ENCODE data around the gene RPA1. TPM values are rescaled to one million over a fixed set of nuclear protein-coding genes. Genes with fewer than 3 reads are reported as not detected.

The RPA1 gene
- total RNA-seq, 4 donors from 2014 or later = 22.9 to 30.8 (median 29.2) TPM

GRCh38 chr17:1898332-1898731 lies 68.5 kb downstream of the RPA1 start:
- H3K9me3 ChIP-seq = no peaks in the 10 kb centered on the region
- H3K4me1 ChIP-seq = no peaks in the 10 kb centered on the region
- no peak for DNase-seq (ENCODE audit: extremely low spot score)
- H3K36me3 ChIP-seq = peaks cover 17 to 60% (median 56%) of the 10 kb centered on the region in 4 donors
- H3K27ac ChIP-seq (replicated peaks in 1 of 4) = no peak overlapping the region
- 95% methylated on average over 15 of the region's 17 CpGs for WGBS
- no peaks in the 10 kb centered on the region for H3K27me3 ChIP-seq
- intact Hi-C loops (cut with DNase I) = no loop called here
- no peak overlapping the region for H3K4me3 ChIP-seq
- no peak for TF ChIP-seq EP300 (IDR thresholded peaks at IDR 0.05)
- no peak for TF ChIP-seq POLR2AphosphoS5 (IDR thresholded peaks at IDR 0.05)
- no peak for TF ChIP-seq POLR2A (IDR thresholded peaks at IDR 0.05; ENCODE audit: low read depth)
- TF ChIP-seq, protein P1, sequence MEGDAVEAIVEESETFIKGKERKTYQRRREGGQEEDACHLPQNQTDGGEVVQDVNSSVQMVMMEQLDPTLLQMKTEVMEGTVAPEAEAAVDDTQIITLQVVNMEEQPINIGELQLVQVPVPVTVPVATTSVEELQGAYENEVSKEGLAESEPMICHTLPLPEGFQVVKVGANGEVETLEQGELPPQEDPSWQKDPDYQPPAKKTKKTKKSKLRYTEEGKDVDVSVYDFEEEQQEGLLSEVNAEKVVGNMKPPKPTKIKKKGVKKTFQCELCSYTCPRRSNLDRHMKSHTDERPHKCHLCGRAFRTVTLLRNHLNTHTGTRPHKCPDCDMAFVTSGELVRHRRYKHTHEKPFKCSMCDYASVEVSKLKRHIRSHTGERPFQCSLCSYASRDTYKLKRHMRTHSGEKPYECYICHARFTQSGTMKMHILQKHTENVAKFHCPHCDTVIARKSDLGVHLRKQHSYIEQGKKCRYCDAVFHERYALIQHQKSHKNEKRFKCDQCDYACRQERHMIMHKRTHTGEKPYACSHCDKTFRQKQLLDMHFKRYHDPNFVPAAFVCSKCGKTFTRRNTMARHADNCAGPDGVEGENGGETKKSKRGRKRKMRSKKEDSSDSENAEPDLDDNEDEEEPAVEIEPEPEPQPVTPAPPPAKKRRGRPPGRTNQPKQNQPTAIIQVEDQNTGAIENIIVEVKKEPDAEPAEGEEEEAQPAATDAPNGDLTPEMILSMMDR (IDR thresholded peaks at IDR 0.05) = no peak

GRCh38 chr17:1898872-1899271 lies 69.1 kb downstream of the RPA1 start:
- WGBS = 88% methylated on average over 12 of the region's 12 CpGs

DNA sequence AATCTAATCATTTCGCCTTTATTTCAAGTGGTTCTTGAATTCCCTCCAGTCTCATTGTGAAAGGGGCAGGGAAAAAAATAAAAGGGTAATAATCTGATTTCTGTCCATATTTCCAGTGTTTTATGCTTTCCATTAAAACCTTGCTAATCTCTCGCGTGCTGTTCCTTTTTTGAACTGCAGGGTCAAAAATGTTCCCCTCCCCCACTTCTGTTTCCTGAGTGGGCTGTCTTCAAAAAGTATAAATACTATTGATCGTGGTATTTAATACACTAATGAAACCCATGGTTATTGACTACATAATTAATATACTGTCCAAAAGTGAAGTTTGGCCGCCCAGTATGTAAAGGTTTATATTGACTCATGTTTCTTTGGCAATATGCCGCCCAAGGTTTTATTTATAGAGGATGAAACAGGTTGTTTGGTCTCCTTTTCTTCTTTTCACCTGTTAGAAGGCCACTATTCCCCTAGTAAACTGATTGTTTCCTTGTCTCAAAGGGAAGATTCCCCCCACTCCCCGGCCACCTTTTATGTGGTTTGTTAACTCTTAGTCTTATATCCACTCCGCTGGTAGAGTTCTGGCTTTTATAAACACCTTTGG lies 69.7 kb downstream of the RPA1 start:
- WGBS = 92% methylated on average over 8 of the region's 8 CpGs
- Histone ChIP-seq H3K4me3 (no peak overlapping the region), H3K36me3 (peaks cover 17 to 49% (median 45%) of the 10 kb centered on the region in 4 donors), H3K27ac (replicated peaks in 1 of 4) (no peak overlapping the region), H3K27me3 (peaks cover 0 to 1% (median 0%) of the 10 kb centered on the region in 4 donors), H3K9me3 (no peaks in the 10 kb centered on the region), H3K4me1 (no peaks in the 10 kb centered on the region)
- DNase-seq (ENCODE audit: extremely low spot score) = no peak
- TF ChIP-seq POLR2AphosphoS5 (IDR thresholded peaks at IDR 0.05) (no peak), EP300 (IDR thresholded peaks at IDR 0.05) (no peak), POLR2A (IDR thresholded peaks at IDR 0.05; ENCODE audit: low read depth) (no peak)
- TF ChIP-seq, protein P1 (IDR thresholded peaks at IDR 0.05) = peak in 1 of 3 experiments; percentile 10
- intact Hi-C loops (cut with DNase I) = no loop called here

More at GRCh38 chr17:1898872-1899271, 69.1 kb downstream of the RPA1 start:
- TF ChIP-seq, protein P1 (IDR thresholded peaks at IDR 0.05) = no peak
- TF ChIP-seq POLR2A (IDR thresholded peaks at IDR 0.05; ENCODE audit: low read depth) (no peak), EP300 (IDR thresholded peaks at IDR 0.05) (no peak), POLR2AphosphoS5 (IDR thresholded peaks at IDR 0.05) (no peak)
- Histone ChIP-seq H3K9me3 (no peaks in the 10 kb centered on the region), H3K4me1 (no peaks in the 10 kb centered on the region), H3K27ac (replicated peaks in 1 of 4) (no peak overlapping the region), H3K36me3 (peaks cover 17 to 55% (median 51%) of the 10 kb centered on the region in 4 donors), H3K27me3 (no peaks in the 10 kb centered on the region), H3K4me3 (no peak overlapping the region)
- intact Hi-C loops (cut with DNase I) = no loop called here
- no peak for DNase-seq (ENCODE audit: extremely low spot score)

- Histone ChIP-seq H3K27ac (replicated peaks in 1 of 4) (no peak overlapping the region), H3K4me1 (peaks cover 4 to 16% (median 13%) of the 10 kb centered on the region in 4 donors), H3K36me3 (no peaks in the 10 kb centered on the region), H3K27me3 (peaks cover 0 to 51% (median 19%) of the 10 kb centered on the region in 4 donors), H3K4me3 (no peak overlapping the region), H3K9me3 (no peaks in the 10 kb centered on the region)
- DNase-seq (ENCODE audit: extremely low spot score) = no peak
- 64% methylated on average over 17 of the region's 17 CpGs for WGBS
- intact Hi-C loops (cut with DNase I) = loop anchor here (5.0 kb wide), 1 partner anchor 138 kb away; the partner anchor contains the start of gene OVCA2
- TF ChIP-seq POLR2A (IDR thresholded peaks at IDR 0.05; ENCODE audit: low read depth) (no peak), EP300 (IDR thresholded peaks at IDR 0.05) (no peak), POLR2AphosphoS5 (IDR thresholded peaks at IDR 0.05) (no peak)
- TF ChIP-seq, protein P1 (IDR thresholded peaks at IDR 0.05) = no peak
These were observed 74.7 kb downstream of the RPA1 start for GRCh38 chr17:1904273-1905182.
